Tibial nerve (tissue), 4 donors: ENCODE measurements around the gene LRP3. TPM values are rescaled to one million over a fixed set of nuclear protein-coding genes. Genes with fewer than 3 reads are reported as not detected.

Experiments
- DNase-seq, 2 donors: peaks; one replicate each; pipeline ENCODE4 v3.0.0-alpha.2; 2019; ENCODE audit warnings: low spot score in 2 of 2
- H3K27ac ChIP-seq, 4 donors: fragments of 200-600 bp; sonication (generic) in 3 of 4; one replicate each; pipeline ENCODE4 v1.5.1; 2017 to 2019; ENCODE audit warnings: mild to moderate bottlenecking in 1 of 4
- H3K27me3 ChIP-seq, 2 donors: fragments of 200-600 bp; sonication (generic) in 1 of 2; one replicate each; pipeline versions ENCODE4 v1.5.1 to v1.6.0; 2017 to 2019
- H3K36me3 ChIP-seq, 3 donors: fragments of 200-600 bp; sonication (generic); one replicate each; pipeline ENCODE4 v1.5.1; 2018 to 2019
- H3K4me1 ChIP-seq, 4 donors: fragments of 200-600 bp; sonication (generic) in 3 of 4; one replicate each; pipeline ENCODE4 v1.5.1; 2017 to 2019
- H3K4me3 ChIP-seq, 4 donors: fragments of 200-600 bp; sonication (generic) in 3 of 4; one replicate each; pipeline ENCODE4 v1.5.1; 2017 to 2019; ENCODE audit warnings: mild to moderate bottlenecking in 1 of 4, moderate library complexity in 1 of 4
- H3K9me3 ChIP-seq, 4 donors: fragments of 200-600 bp; sonication (generic) in 3 of 4; one replicate each; pipeline ENCODE4 v1.5.1; 2017 to 2019
- EP300 ChIP-seq, 2 donors: sonication (generic); formaldehyde crosslinking; IDR thresholded peaks; one replicate each; pipeline ENCODE4 v1.6.1; 2017; ENCODE audit warnings: antibody characterized with exemption in 2 of 2, mild to moderate bottlenecking in 1 of 2
- POLR2A ChIP-seq, 2 donors: fragments of 450-650 bp; IDR thresholded peaks; one replicate each; pipeline ENCODE4 v1.6.1; 2017; ENCODE audit warnings: antibody characterized with exemption in 2 of 2, mild to moderate bottlenecking in 2 of 2, moderate library complexity in 2 of 2
- WGBS, 2 donors: methylation state at CpG; one replicate each; pipeline ENCODE4 v1.1.5; 2018; 5-methylcytosine and 5-hydroxymethylcytosine counted together
- total RNA-seq, 4 donors: library from RNA; depleted of rRNA; stranded (reverse); fragments of >200 nt; gene quantifications; one replicate each; pipeline ENCODE4 v1.1.0, GENCODE V29; 2016
- TF ChIP-seq, protein P1 (sequence below), 5 experiments: fragments of 200-600 bp in 3 of 5; fragments of 450-650 bp in 2 of 5; sonication (generic) in 3 of 5; IDR thresholded peaks; one replicate each; pipeline ENCODE4 v1.5.1; 2016 to 2019; ENCODE audit warnings: antibody characterized with exemption in 5 of 5, mild to moderate bottlenecking in 3 of 5, moderate library complexity in 2 of 5

Gene LRP3
- total RNA-seq, 4 donors from 2014 or later = 19.0 to 39.0 (median 30.2) TPM

DNA sequence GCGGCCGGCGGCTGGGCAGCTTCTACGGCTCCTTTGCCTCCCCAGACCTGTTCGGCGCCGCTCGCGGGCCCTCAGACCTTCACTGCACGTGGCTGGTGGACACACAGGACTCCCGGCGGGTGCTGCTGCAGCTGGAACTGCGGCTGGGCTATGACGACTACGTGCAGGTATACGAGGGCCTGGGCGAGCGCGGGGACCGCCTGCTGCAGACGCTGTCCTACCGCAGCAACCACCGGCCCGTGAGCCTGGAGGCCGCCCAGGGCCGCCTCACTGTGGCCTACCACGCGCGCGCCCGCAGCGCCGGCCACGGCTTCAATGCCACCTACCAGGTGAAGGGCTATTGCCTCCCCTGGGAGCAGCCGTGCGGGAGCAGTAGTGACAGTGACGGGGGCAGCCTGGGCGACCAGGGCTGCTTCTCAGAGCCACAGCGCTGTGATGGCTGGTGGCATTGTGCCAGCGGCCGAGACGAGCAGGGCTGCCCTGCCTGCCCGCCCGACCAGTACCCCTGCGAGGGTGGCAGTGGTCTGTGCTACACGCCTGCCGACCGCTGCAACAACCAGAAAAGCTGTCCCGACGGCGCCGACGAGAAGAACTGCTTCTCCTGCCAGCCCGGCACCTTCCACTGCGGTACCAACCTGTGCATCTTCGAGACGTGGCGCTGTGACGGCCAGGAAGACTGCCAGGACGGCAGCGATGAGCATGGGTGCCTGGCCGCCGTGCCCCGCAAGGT is 11.6 kb downstream of the LRP3 start:
- Histone ChIP-seq H3K4me3 (no peak overlapping the region), H3K27ac (no peak overlapping the region), H3K36me3 (peaks cover 0 to 64% (median 0%) of the 10 kb centered on the region in 3 donors), H3K9me3 (no peaks in the 10 kb centered on the region), H3K27me3 (no peaks in the 10 kb centered on the region), H3K4me1 (peaks cover 0 to 13% (median 0%) of the 10 kb centered on the region in 4 donors)
- WGBS, 2 donors = 91 to 95% methylated on average over 14 to 51 of the region's 64 CpGs
- TF ChIP-seq EP300 (IDR thresholded peaks at IDR 0.05) (no peak), POLR2A (IDR thresholded peaks at IDR 0.05) (no peak)
- TF ChIP-seq, protein P1, sequence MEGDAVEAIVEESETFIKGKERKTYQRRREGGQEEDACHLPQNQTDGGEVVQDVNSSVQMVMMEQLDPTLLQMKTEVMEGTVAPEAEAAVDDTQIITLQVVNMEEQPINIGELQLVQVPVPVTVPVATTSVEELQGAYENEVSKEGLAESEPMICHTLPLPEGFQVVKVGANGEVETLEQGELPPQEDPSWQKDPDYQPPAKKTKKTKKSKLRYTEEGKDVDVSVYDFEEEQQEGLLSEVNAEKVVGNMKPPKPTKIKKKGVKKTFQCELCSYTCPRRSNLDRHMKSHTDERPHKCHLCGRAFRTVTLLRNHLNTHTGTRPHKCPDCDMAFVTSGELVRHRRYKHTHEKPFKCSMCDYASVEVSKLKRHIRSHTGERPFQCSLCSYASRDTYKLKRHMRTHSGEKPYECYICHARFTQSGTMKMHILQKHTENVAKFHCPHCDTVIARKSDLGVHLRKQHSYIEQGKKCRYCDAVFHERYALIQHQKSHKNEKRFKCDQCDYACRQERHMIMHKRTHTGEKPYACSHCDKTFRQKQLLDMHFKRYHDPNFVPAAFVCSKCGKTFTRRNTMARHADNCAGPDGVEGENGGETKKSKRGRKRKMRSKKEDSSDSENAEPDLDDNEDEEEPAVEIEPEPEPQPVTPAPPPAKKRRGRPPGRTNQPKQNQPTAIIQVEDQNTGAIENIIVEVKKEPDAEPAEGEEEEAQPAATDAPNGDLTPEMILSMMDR (IDR thresholded peaks at IDR 0.05) = no peak
- DNase-seq = no peak

DNA sequence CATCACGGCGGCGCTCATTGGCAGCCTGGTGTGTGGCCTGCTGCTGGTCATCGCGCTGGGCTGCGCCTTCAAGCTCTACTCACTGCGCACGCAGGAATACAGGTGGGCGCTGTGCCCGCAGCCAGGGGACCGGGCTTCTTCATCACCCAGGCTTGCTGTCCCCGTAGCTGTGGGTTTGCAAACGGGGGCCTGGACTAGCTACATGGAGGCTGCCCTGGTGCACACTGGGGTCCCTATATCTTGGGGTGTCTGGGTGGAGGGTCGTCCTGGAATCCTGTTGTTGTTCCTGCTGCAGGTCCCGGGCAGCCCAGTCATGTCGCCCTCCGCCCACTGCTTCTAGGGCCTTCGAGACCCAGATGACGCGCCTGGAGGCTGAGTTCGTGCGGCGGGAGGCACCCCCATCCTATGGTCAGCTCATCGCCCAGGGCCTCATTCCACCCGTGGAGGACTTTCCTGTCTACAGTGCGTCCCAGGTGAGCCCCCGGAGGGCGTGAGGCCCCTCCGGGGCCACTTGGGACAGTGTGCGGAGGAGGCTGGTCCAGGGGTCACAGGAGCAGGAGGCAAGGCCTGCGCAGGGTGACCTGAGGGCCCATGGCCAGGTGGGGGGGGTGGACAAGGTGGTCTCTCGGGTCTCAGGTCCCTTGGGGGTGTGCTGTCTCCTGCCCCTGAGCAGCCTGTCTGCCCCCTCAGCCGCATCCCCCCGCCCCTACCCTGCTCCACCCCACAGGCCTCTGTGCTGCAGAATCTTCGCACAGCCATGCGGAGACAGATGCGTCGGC is 12.3 kb downstream of the LRP3 start:
- H3K27ac ChIP-seq = no peak overlapping the region
- no peak for DNase-seq
- TF ChIP-seq, protein P1 (IDR thresholded peaks at IDR 0.05) = no peak
- TF ChIP-seq EP300 (IDR thresholded peaks at IDR 0.05) (no peak), POLR2A (IDR thresholded peaks at IDR 0.05) (no peak)
- H3K27me3 ChIP-seq = no peaks in the 10 kb centered on the region
- WGBS, 2 donors = 87 to 95% methylated on average over 30 of the region's 38 CpGs
- H3K36me3 ChIP-seq = peaks cover 0 to 58% (median 0%) of the 10 kb centered on the region in 3 donors
- H3K4me1 ChIP-seq = peaks cover 0 to 13% (median 0%) of the 10 kb centered on the region in 4 donors
- no peak overlapping the region for H3K4me3 ChIP-seq
- H3K9me3 ChIP-seq = no peaks in the 10 kb centered on the region

DNA sequence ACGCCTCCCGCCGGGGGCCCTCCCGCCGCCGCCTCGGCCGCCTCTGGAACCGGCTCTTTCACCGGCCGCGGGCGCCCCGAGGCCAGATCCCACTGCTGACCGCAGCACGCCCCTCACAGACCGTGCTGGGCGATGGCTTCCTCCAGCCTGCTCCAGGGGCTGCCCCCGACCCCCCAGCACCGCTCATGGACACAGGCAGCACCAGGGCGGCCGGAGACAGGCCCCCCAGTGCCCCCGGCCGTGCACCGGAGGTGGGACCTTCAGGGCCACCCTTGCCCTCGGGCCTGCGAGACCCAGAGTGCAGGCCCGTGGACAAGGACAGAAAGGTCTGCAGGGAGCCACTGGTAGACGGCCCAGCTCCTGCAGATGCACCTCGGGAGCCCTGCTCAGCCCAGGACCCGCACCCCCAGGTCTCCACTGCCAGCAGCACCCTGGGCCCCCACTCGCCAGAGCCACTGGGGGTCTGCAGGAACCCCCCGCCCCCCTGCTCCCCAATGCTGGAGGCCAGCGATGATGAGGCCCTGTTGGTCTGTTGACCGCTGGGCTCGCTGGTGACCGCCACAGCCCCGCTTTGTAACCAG is 13.0 kb downstream of the LRP3 start:
- H3K36me3 ChIP-seq = peaks cover 0 to 56% (median 0%) of the 10 kb centered on the region in 3 donors
- H3K27ac ChIP-seq = no peak overlapping the region
- no peaks in the 10 kb centered on the region for H3K9me3 ChIP-seq
- TF ChIP-seq, protein P1 (IDR thresholded peaks at IDR 0.05) = no peak
- TF ChIP-seq POLR2A (IDR thresholded peaks at IDR 0.05) (no peak), EP300 (IDR thresholded peaks at IDR 0.05) (no peak)
- WGBS, 2 donors = 84 to 93% methylated on average over 18 to 33 of the region's 38 CpGs
- no peak overlapping the region for H3K4me3 ChIP-seq
- H3K4me1 ChIP-seq = peaks cover 0 to 13% (median 0%) of the 10 kb centered on the region in 4 donors
- H3K27me3 ChIP-seq = no peaks in the 10 kb centered on the region
- no peak for DNase-seq

DNA sequence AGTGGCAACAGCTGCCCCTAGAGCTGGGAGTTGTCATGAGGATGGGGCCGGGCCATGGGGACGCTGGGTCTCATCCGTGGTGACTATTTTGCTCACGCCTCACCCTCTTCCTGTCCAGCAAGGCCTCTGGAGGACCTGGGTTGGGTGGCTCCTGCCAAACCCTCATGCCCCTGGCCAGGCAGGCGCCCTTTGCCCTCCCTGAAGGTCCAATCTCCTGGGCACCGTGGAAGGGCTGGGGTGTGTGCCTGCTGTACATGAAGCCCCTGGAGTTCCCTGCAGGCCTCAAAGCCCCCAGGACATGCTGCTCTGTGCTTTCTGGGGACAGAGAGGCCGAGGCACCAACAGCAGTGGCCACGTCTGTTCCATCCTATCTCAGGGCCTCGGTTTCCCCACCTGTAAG is 13.8 kb downstream of the LRP3 start:
- Histone ChIP-seq H3K27ac (no peak overlapping the region), H3K9me3 (no peaks in the 10 kb centered on the region), H3K4me3 (no peak overlapping the region), H3K36me3 (peaks cover 0 to 49% (median 0%) of the 10 kb centered on the region in 3 donors), H3K27me3 (no peaks in the 10 kb centered on the region), H3K4me1 (peaks cover 0 to 13% (median 0%) of the 10 kb centered on the region in 4 donors)
- no peak for TF ChIP-seq POLR2A (IDR thresholded peaks at IDR 0.05)
- TF ChIP-seq EP300 (IDR thresholded peaks at IDR 0.05) = no peak
- TF ChIP-seq, protein P1 (IDR thresholded peaks at IDR 0.05) = no peak
- DNase-seq = no peak
- 81 to 82% methylated on average over 5 to 9 of the region's 9 CpGs for WGBS, 2 donors
